IPS-20b (cell line): ENCODE data around the gene LAT.
A peak's percentile ranks its signal among the peaks of the same experiment; 100 is the strongest.
"Not testable (repeated sequence)": the region's sequence is repeated elsewhere in the genome, so short reads cannot be mapped to it uniquely, and the experiment has no call there.

Experiments used
- H3K27ac ChIP-seq: one replicate; pipeline ENCODE4 v1.5.1; 2013; ENCODE audit warnings: low read length
- H3K27me3 ChIP-seq: 2 replicates; pipeline ENCODE4 v1.6.1; 2013; ENCODE audit warnings: mild to moderate bottlenecking, low read length, inconsistent platforms; ENCODE audit not compliant: insufficient read depth
- H3K36me3 ChIP-seq: 2 replicates; pipeline ENCODE4 v1.6.1; 2013; ENCODE audit warnings: low read depth, mild to moderate bottlenecking, inconsistent platforms, low read length, moderate library complexity; ENCODE audit not compliant: insufficient read depth
- H3K4me1 ChIP-seq: 2 replicates; pipeline ENCODE4 v1.6.1; 2013; ENCODE audit warnings: mild to moderate bottlenecking, control low read depth, inconsistent platforms, low read length, moderate library complexity; ENCODE audit not compliant: insufficient read depth
- H3K4me3 ChIP-seq: 2 replicates; pipeline ENCODE4 v1.5.1; 2013; ENCODE audit warnings: mild to moderate bottlenecking, low read length, inconsistent platforms
- H3K9ac ChIP-seq: 2 replicates; pipeline ENCODE4 v1.6.1; 2013; ENCODE audit warnings: low read depth, mild to moderate bottlenecking, inconsistent platforms, low read length, moderate library complexity
- H3K9me3 ChIP-seq: 2 replicates; pipeline ENCODE4 v1.6.1; 2013; ENCODE audit warnings: mild to moderate bottlenecking, low read depth, low read length, inconsistent platforms; ENCODE audit not compliant: insufficient read depth

The LAT gene

GRCh38 chr16:28958216-28958615 is 26.6 kb upstream of the LAT start:
- Histone ChIP-seq H3K27me3 (no peaks in the 10 kb centered on the region), H3K4me1 (no peaks in the 10 kb centered on the region), H3K27ac (no peak overlapping the region), H3K9ac (no peak overlapping the region), H3K36me3 (peaks cover 90% of the 10 kb centered on the region), H3K9me3 (no peaks in the 10 kb centered on the region), H3K4me3 (no peak overlapping the region)

GRCh38 chr16:28958836-28959235 is 26.0 kb upstream of the LAT start:
- Histone ChIP-seq H3K36me3 (peaks cover 90% of the 10 kb centered on the region), H3K27me3 (no peaks in the 10 kb centered on the region), H3K4me3 (no peak overlapping the region), H3K27ac (no peak overlapping the region), H3K9me3 (no peaks in the 10 kb centered on the region), H3K9ac (no peak overlapping the region), H3K4me1 (no peaks in the 10 kb centered on the region)

GRCh38 chr16:28964072-28964471 is 20.8 kb upstream of the LAT start:
- Histone ChIP-seq H3K27me3 (no peaks in the 10 kb centered on the region), H3K9me3 (no peaks in the 10 kb centered on the region), H3K36me3 (peaks cover 57% of the 10 kb centered on the region), H3K27ac (no peak overlapping the region), H3K4me1 (no peaks in the 10 kb centered on the region), H3K4me3 (no peak overlapping the region), H3K9ac (no peak overlapping the region)

- H3K9ac ChIP-seq, result no peak overlapping the region
- H3K27me3 ChIP-seq, result no peaks in the 10 kb centered on the region
- H3K9me3 ChIP-seq, result no peaks in the 10 kb centered on the region
- H3K4me1 ChIP-seq, result no peaks in the 10 kb centered on the region
- H3K4me3 ChIP-seq, result no peak overlapping the region
- H3K36me3 ChIP-seq, result peaks cover 53% of the 10 kb centered on the region
- no peak overlapping the region for H3K27ac ChIP-seq
These were observed 20.4 kb upstream of the LAT start for GRCh38 chr16:28964496-28964895.

- no peaks in the 10 kb centered on the region for H3K27me3 ChIP-seq
- no peak overlapping the region for H3K27ac ChIP-seq
- H3K4me1 ChIP-seq, result no peaks in the 10 kb centered on the region
- no peak overlapping the region for H3K9ac ChIP-seq
- no peak overlapping the region for H3K4me3 ChIP-seq
- peaks cover 31% of the 10 kb centered on the region for H3K36me3 ChIP-seq
- no peaks in the 10 kb centered on the region for H3K9me3 ChIP-seq
These were observed 17.7 kb upstream of the LAT start for GRCh38 chr16:28967156-28967555.

- H3K9me3 ChIP-seq, H3K27me3 ChIP-seq, H3K4me1 ChIP-seq: not testable (repeated sequence)
These were observed 15.2 kb upstream of the LAT start for GRCh38 chr16:28969696-28970095.

GRCh38 chr16:28974007-28974436 is 10.8 kb upstream of the LAT start:
- H3K4me3 ChIP-seq, result peak overlapping the region; percentile 78
- H3K9ac ChIP-seq, result peak overlapping the region; percentile 83; the same call in 1 of the 2 replicates
- H3K9me3 ChIP-seq, result no peaks in the 10 kb centered on the region
- peak overlapping the region; percentile 7 for H3K27ac ChIP-seq
- H3K4me1 ChIP-seq, result no peaks in the 10 kb centered on the region
- H3K27me3 ChIP-seq, result no peaks in the 10 kb centered on the region
- H3K36me3 ChIP-seq, result no peaks in the 10 kb centered on the region

More at GRCh38 chr16:28969696-28970095, 15.2 kb upstream of the LAT start:
- H3K9ac ChIP-seq, H3K4me3 ChIP-seq, H3K36me3 ChIP-seq, H3K27ac ChIP-seq: not testable (repeated sequence)

- Histone ChIP-seq H3K27me3 (no peaks in the 10 kb centered on the region), H3K27ac (peak within 1 kb of the TSS; percentile 7), H3K36me3 (peaks cover 4% of the 10 kb centered on the region; the same call in 1 of the 2 replicates), H3K9ac (peak within 1 kb of the TSS; percentile 83), H3K4me1 (no peaks in the 10 kb centered on the region), H3K9me3 (no peaks in the 10 kb centered on the region), H3K4me3 (peak within 1 kb of the TSS; percentile 78)
These were observed 10.3 kb upstream of the LAT start, which contains the start of gene SPNS1 for GRCh38 chr16:28974437-28975157. Gene SPNS1, plus strand, starts transcription at chr16:28974778. Its CDS starts 374 bp downstream, at chr16:28975152.

- no peak overlapping the region for H3K27ac ChIP-seq
- peaks cover 4% of the 10 kb centered on the region; the same call in 1 of the 2 replicates for H3K36me3 ChIP-seq
- H3K9ac ChIP-seq, result peak overlapping the region; percentile 83
- H3K9me3 ChIP-seq, result no peaks in the 10 kb centered on the region
- H3K27me3 ChIP-seq, result no peaks in the 10 kb centered on the region
- H3K4me1 ChIP-seq, result no peaks in the 10 kb centered on the region
- peak overlapping the region; percentile 78 for H3K4me3 ChIP-seq
These were observed 9.7 kb upstream of the LAT start for GRCh38 chr16:28975158-28975599.

GRCh38 chr16:28977703-28978662 is 6.9 kb upstream of the LAT start:
- H3K27me3 ChIP-seq, result no peaks in the 10 kb centered on the region
- no peaks in the 10 kb centered on the region for H3K9me3 ChIP-seq
- no peak overlapping the region for H3K4me3 ChIP-seq
- H3K27ac ChIP-seq, result no peak overlapping the region
- no peak overlapping the region for H3K9ac ChIP-seq
- H3K36me3 ChIP-seq, result peaks cover 23% of the 10 kb centered on the region
- no peaks in the 10 kb centered on the region for H3K4me1 ChIP-seq

GRCh38 chr16:28980330-28980729 is 4.5 kb upstream of the LAT start:
- not testable (repeated sequence) for H3K27me3 ChIP-seq, H3K4me3 ChIP-seq, H3K9me3 ChIP-seq, H3K4me1 ChIP-seq, H3K27ac ChIP-seq, H3K9ac ChIP-seq
- peaks cover 28% of the 10 kb centered on the region for H3K36me3 ChIP-seq
